ENCODE data around the gene HSD11B1L. TPM values are rescaled to one million over a fixed set of nuclear protein-coding genes. Genes with fewer than 3 reads are reported as not detected.

HSD11B1L gene
- total RNA-seq, 2 donors from 2014 or later: 7.7 to 12.7 TPM

DNA sequence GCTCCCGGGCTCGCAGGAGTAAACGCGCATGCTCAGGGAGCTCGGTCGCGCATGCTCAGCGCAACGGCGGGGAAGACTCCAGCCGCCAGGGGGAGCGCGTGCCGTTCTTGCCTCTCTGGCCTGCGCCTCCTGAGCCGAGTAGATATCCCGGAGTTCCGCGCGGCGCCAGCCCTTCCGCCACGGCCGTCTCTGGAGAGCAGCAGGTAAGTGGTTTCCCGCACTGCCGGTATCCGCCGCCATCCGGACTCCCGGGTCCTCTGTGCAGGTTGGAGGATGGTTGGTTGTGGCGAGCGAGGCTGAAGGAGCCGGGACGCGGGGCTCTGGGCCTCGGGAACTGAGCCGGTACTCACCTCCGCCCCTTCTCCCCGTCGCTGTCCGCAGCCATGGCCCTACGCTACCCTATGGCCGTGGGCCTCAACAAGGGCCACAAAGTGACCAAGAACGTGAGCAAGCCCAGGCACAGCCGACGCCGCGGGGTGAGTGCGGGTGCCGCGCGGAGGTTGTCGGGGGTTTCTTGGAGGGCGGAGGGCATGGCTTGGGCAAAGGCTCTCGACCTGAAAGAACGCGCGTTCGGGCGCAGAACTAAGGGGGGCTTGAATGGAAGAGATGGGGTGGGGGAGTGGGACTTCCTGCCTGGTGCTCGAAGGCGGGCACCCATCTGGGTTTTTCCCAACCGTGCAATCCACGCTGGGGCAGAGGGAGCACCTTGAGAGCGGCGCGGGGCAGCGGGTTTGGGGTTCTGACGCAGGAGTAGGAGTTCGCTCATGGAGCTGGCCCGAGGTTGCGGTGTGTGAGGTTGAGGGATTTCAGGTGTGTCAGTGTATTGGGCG is 9.5 kb downstream of the HSD11B1L start, which contains the start of gene RPL36:
Gene RPL36, plus strand, starts transcription at position 171 of the 830 bp plus-strand sequence. Its CDS starts 213 bp downstream, at position 384.
- H3K9me3 Mint-ChIP-seq: peaks cover 5% of the 10 kb centered on the region
- H3K27ac Mint-ChIP-seq: peak within 1 kb of the TSS; percentile 97
- peak; percentile 100 for DNase-seq
- H3K27me3 Mint-ChIP-seq (ENCODE audit: insufficient read depth): peaks cover 5% of the 10 kb centered on the region
- 0% methylated on average over 10 to 73 of the region's 73 CpGs for WGBS, 2 experiments (ENCODE audit: insufficient coverage in 1 of 2, insufficient read length in 1 of 2)
- Histone ChIP-seq H3K4me3 (ENCODE audit: low read length) (peak within 1 kb of the TSS; percentile 96), H3K27ac (ENCODE audit: low read depth, low read length) (peak within 1 kb of the TSS; percentile 93), H3K9me3 (ENCODE audit: control insufficient read depth, low read length) (no peaks in the 10 kb centered on the region), H3K4me1 (ENCODE audit: control insufficient read depth, insufficient read depth, low read length) (no peaks in the 10 kb centered on the region), H3K9ac (ENCODE audit: extremely low read depth, low read length, poor library complexity, severe bottlenecking) (peak within 1 kb of the TSS; percentile 89), H3K27me3 (ENCODE audit: control insufficient read depth, insufficient read depth, low read length, poor library complexity, severe bottlenecking) (no peaks in the 10 kb centered on the region), H3K36me3 (ENCODE audit: control insufficient read depth, insufficient read depth, low read length) (peaks cover 36% of the 10 kb centered on the region)
- peaks cover 2% of the 10 kb centered on the region for H3K4me1 Mint-ChIP-seq
- TF ChIP-seq, protein P1, sequence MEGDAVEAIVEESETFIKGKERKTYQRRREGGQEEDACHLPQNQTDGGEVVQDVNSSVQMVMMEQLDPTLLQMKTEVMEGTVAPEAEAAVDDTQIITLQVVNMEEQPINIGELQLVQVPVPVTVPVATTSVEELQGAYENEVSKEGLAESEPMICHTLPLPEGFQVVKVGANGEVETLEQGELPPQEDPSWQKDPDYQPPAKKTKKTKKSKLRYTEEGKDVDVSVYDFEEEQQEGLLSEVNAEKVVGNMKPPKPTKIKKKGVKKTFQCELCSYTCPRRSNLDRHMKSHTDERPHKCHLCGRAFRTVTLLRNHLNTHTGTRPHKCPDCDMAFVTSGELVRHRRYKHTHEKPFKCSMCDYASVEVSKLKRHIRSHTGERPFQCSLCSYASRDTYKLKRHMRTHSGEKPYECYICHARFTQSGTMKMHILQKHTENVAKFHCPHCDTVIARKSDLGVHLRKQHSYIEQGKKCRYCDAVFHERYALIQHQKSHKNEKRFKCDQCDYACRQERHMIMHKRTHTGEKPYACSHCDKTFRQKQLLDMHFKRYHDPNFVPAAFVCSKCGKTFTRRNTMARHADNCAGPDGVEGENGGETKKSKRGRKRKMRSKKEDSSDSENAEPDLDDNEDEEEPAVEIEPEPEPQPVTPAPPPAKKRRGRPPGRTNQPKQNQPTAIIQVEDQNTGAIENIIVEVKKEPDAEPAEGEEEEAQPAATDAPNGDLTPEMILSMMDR (conservative IDR thresholded peaks at IDR 0.05): peak; percentile 98
- peaks cover 34% of the 10 kb centered on the region for H3K36me3 Mint-ChIP-seq (ENCODE audit: low read depth)
- H3K4me3 Mint-ChIP-seq: peak within 1 kb of the TSS; percentile 99

DNA sequence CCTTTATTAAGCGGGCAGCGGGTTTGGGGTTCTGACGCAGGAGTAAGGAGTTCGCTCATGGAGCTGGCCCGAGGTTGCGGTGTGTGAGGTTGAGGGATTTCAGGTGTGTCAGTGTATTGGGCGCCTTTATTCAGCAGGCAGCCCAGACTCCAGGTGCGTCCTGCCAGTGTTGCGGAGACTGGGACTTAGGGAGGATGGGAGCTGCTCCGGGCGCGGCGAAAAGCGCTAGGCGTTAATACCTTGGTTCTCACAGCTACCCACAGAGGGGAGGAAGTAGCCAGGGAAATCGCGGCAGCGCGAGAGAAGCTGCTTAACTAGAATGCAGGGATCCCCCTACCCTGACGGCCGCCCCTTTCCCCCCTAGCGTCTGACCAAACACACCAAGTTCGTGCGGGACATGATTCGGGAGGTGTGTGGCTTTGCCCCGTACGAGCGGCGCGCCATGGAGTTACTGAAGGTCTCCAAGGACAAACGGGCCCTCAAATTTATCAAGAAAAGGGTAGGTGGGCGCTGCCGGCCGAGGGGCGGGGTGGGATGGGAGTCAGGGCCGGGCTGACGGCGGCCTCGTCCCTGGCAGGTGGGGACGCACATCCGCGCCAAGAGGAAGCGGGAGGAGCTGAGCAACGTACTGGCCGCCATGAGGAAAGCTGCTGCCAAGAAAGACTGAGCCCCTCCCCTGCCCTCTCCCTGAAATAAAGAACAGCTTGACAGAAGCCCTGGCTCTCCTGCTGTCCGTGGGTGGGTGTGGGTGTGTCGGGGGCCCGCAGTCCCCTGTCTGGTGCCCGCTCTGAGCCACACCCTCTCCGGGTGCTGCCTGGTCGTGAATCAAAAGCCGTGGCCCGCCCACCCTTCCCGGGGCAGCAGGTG is 10.4 kb downstream of the HSD11B1L start:
- DNase-seq: peak; percentile 66
- no peaks in the 10 kb centered on the region for H3K9me3 ChIP-seq (ENCODE audit: control insufficient read depth, low read length)
- H3K9me3 Mint-ChIP-seq: peaks cover 5% of the 10 kb centered on the region
- peaks cover 5% of the 10 kb centered on the region for H3K27me3 Mint-ChIP-seq (ENCODE audit: insufficient read depth)
- peak overlapping the region; percentile 89 for H3K9ac ChIP-seq (ENCODE audit: extremely low read depth, low read length, poor library complexity, severe bottlenecking)
- peak overlapping the region; percentile 97 for H3K27ac Mint-ChIP-seq
- TF ChIP-seq, protein P1 (conservative IDR thresholded peaks at IDR 0.05): no peak
- H3K4me1 Mint-ChIP-seq: peaks cover 2% of the 10 kb centered on the region
- H3K4me3 ChIP-seq (ENCODE audit: low read length): peak overlapping the region; percentile 96
- H3K36me3 Mint-ChIP-seq (ENCODE audit: low read depth): peaks cover 36% of the 10 kb centered on the region
- H3K4me1 ChIP-seq (ENCODE audit: control insufficient read depth, insufficient read depth, low read length): no peaks in the 10 kb centered on the region
- H3K4me3 Mint-ChIP-seq: peak overlapping the region; percentile 99
- no peak overlapping the region for H3K27ac ChIP-seq (ENCODE audit: low read depth, low read length)
- WGBS, 2 experiments (ENCODE audit: insufficient coverage in 1 of 2, insufficient read length in 1 of 2): 5 to 14% methylated on average over 18 to 54 of the region's 54 CpGs
- H3K27me3 ChIP-seq (ENCODE audit: control insufficient read depth, insufficient read depth, low read length, poor library complexity, severe bottlenecking): no peaks in the 10 kb centered on the region
- peaks cover 40% of the 10 kb centered on the region for H3K36me3 ChIP-seq (ENCODE audit: control insufficient read depth, insufficient read depth, low read length)

Measured in endodermal cell (in vitro differentiated cells).